ENCODE data around the gene HSBP1.

The HSBP1 gene

DNA sequence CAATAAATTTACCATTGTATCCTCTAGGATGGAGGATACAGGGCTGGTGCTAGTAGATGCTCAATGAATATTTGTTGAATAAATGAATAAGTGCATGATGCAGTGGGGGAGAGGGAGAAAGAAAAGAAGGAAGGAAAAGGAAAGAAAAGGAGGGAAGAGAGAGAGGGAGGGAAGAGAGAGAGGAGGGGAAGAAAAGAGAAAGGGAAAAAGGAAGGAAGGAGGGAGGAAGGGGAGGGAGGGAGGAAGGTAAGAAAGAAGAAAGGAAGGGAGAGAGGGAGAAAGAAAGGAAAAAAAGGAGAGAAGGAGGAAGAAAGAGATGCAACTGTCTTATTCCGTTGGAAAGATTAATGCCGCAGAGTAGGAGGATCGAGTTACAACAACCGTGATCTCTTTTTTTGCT lies 30.4 kb downstream of the HSBP1 start:
- TF ChIP-seq EZH2 (IDR thresholded peaks at IDR 0.05; ENCODE audit: borderline replicate concordance, low read length) (no peak), CTCF (IDR thresholded peaks at IDR 0.05; ENCODE audit: low read length) (no peak)
- Histone ChIP-seq H3K4me3 (ENCODE audit: low read depth, low read length, poor library complexity, severe bottlenecking) (no peak overlapping the region), H3F3A (ENCODE audit: insufficient read depth, low read length) (no peaks in the 10 kb centered on the region), H3K9me3 (ENCODE audit: low read length) (no peaks in the 10 kb centered on the region), H3K9ac (ENCODE audit: low read length) (no peak overlapping the region), H2AFZ (ENCODE audit: low read length) (no peak overlapping the region), H3K4me1 (ENCODE audit: insufficient read depth, low read length, severe bottlenecking) (peaks cover 22% of the 10 kb centered on the region), H3K27ac (ENCODE audit: low read depth, low read length, poor library complexity, severe bottlenecking) (no peak overlapping the region), H3K79me2 (ENCODE audit: insufficient read depth, low read length) (no peaks in the 10 kb centered on the region), H3K4me2 (ENCODE audit: low read length) (no peak overlapping the region), H3K36me3 (ENCODE audit: insufficient read depth, low read length) (no peaks in the 10 kb centered on the region; the same call in 1 of the 2 replicates), H3K27me3 (ENCODE audit: insufficient read depth, low read length) (no peaks in the 10 kb centered on the region), H4K20me1 (ENCODE audit: insufficient read depth, low read length) (no peaks in the 10 kb centered on the region), H3K9me2 (ENCODE audit: low read depth, low read length) (no peaks in the 10 kb centered on the region)

- Histone ChIP-seq H3K9ac (ENCODE audit: low read length) (no peak overlapping the region), H3K4me1 (ENCODE audit: insufficient read depth, low read length, severe bottlenecking) (peaks cover 36% of the 10 kb centered on the region), H3K36me3 (ENCODE audit: insufficient read depth, low read length) (no peaks in the 10 kb centered on the region), H3K79me2 (ENCODE audit: insufficient read depth, low read length) (no peaks in the 10 kb centered on the region), H3F3A (ENCODE audit: insufficient read depth, low read length) (no peaks in the 10 kb centered on the region), H3K4me2 (ENCODE audit: low read length) (no peak overlapping the region), H3K27ac (ENCODE audit: low read depth, low read length, poor library complexity, severe bottlenecking) (no peak overlapping the region), H3K9me2 (ENCODE audit: low read depth, low read length) (no peaks in the 10 kb centered on the region), H2AFZ (ENCODE audit: low read length) (no peak overlapping the region), H3K27me3 (ENCODE audit: insufficient read depth, low read length) (no peaks in the 10 kb centered on the region), H4K20me1 (ENCODE audit: insufficient read depth, low read length) (no peaks in the 10 kb centered on the region), H3K9me3 (ENCODE audit: low read length) (no peaks in the 10 kb centered on the region), H3K4me3 (ENCODE audit: low read depth, low read length, poor library complexity, severe bottlenecking) (no peak overlapping the region)
- TF ChIP-seq EZH2 (IDR thresholded peaks at IDR 0.05; ENCODE audit: borderline replicate concordance, low read length) = no peak
- TF ChIP-seq CTCF (IDR thresholded peaks at IDR 0.05; ENCODE audit: low read length) = no peak
These were observed 31.8 kb downstream of the HSBP1 start for GRCh38 chr16:83839561-83839960.

GRCh38 chr16:83840060-83840617 lies 32.4 kb downstream of the HSBP1 start:
- Histone ChIP-seq H3K27me3 (ENCODE audit: insufficient read depth, low read length) (no peaks in the 10 kb centered on the region), H3K9me3 (ENCODE audit: low read length) (no peaks in the 10 kb centered on the region), H3K9ac (ENCODE audit: low read length) (no peak overlapping the region), H3K4me1 (ENCODE audit: insufficient read depth, low read length, severe bottlenecking) (peaks cover 38% of the 10 kb centered on the region), H3K79me2 (ENCODE audit: insufficient read depth, low read length) (no peaks in the 10 kb centered on the region), H3K36me3 (ENCODE audit: insufficient read depth, low read length) (no peaks in the 10 kb centered on the region), H3K4me2 (ENCODE audit: low read length) (no peak overlapping the region), H4K20me1 (ENCODE audit: insufficient read depth, low read length) (no peaks in the 10 kb centered on the region), H3F3A (ENCODE audit: insufficient read depth, low read length) (no peaks in the 10 kb centered on the region), H2AFZ (ENCODE audit: low read length) (no peak overlapping the region), H3K4me3 (ENCODE audit: low read depth, low read length, poor library complexity, severe bottlenecking) (no peak overlapping the region), H3K9me2 (ENCODE audit: low read depth, low read length) (no peaks in the 10 kb centered on the region), H3K27ac (ENCODE audit: low read depth, low read length, poor library complexity, severe bottlenecking) (no peak overlapping the region)
- no peak for TF ChIP-seq EZH2 (IDR thresholded peaks at IDR 0.05; ENCODE audit: borderline replicate concordance, low read length)
- no peak for TF ChIP-seq CTCF (IDR thresholded peaks at IDR 0.05; ENCODE audit: low read length)

Data from OCI-LY1 (cell line).